A549 (cell line): Measurements from ENCODE around the gene HDLBP. TPM values are rescaled to one million over a fixed set of nuclear protein-coding genes. Genes with fewer than 3 reads are reported as not detected.

ENCODE experiments used
- ATAC-seq, 2 experiments: fragments of 200-7000 bp in 1 of 2; fragments of >200 bp in 1 of 2; cut with Nextera tagmentation in 1 of 2; cut with Tn5 transposase in 1 of 2; 3 replicates each; pipeline versions ENCODE4 v1.8.0 to v1.9.1; 2018 to 2020; ENCODE audit warnings: mild to moderate bottlenecking in 1 of 2, moderate library complexity in 1 of 2
- CTCF ChIA-PET: fragments of 300-600 bp; sonication (Branson Sonifier 250); formaldehyde crosslinking; extraction: SDS; loops from one replicate; lab custom pipeline; 2021; ENCODE audit warnings: antibody characterized with exemption, inconsistent platforms; lab: Yijun Ruan, JAX
- POLR2A ChIA-PET: fragments of 350-600 bp; formaldehyde crosslinking; extraction: SDS; loops from one replicate; lab custom pipeline; 2021; ENCODE audit warnings: antibody characterized with exemption, inconsistent platforms; lab: Yijun Ruan, JAX
- DNase-seq, 2 experiments: peaks; one replicate each; pipeline versions ENCODE4 v3.0.0 to v3.0.0-alpha.2; 2011 to 2016; ENCODE audit warnings: low read depth in 1 of 2, low spot score in 1 of 2
- FAIRE-seq: peaks from 2 replicates; lab custom pipeline; 2011; peaks lifted over from hg19 to GRCh38; lab: Jason Lieb, UNC
- H3K27ac ChIP-seq, 2 experiments: fragments of >200 bp; sonication (Bioruptor Twin); formaldehyde crosslinking; 3 replicates each; pipeline ENCODE4 v1.5.1; 2016 to 2017
- H3K4me1 ChIP-seq: fragments of >200 bp; sonication (Bioruptor Twin); formaldehyde crosslinking; 3 replicates; pipeline ENCODE4 v1.6.1; 2016
- H3K4me2 ChIP-seq: fragments of >200 bp; sonication (Bioruptor Twin); formaldehyde crosslinking; 3 replicates; pipeline ENCODE4 v1.6.1; 2016
- H3K4me3 ChIP-seq: fragments of >200 bp; sonication (Bioruptor Twin); formaldehyde crosslinking; 3 replicates; pipeline ENCODE4 v1.5.1; 2016
- H3K9me3 ChIP-seq: fragments of >200 bp; sonication (Bioruptor Twin); formaldehyde crosslinking; 3 replicates; pipeline ENCODE4 v1.6.1; 2016
- ATOH8 ChIP-seq: fragments of 250-450 bp; sonication (Bioruptor Pico); IDR thresholded peaks from 2 replicates; pipeline ENCODE4 v1.5.0; 2020; ENCODE audit warnings: low read depth, mild to moderate bottlenecking, moderate library complexity
- CBX2 ChIP-seq: fragments of 200-600 bp; sonication (generic); IDR thresholded peaks from 2 replicates; pipeline ENCODE4 v1.6.1; 2016; ENCODE audit warnings: low read depth, mild to moderate bottlenecking, borderline replicate concordance
- EHMT2 ChIP-seq: fragments of 200-600 bp; sonication (generic); IDR thresholded peaks from 2 replicates; pipeline ENCODE4 v1.6.1; 2016; ENCODE audit warnings: antibody characterized with exemption, low read depth, mild to moderate bottlenecking, moderate library complexity
- ELK1 ChIP-seq: fragments of 150-350 bp; IDR thresholded peaks from 2 replicates; pipeline ENCODE4 v1.6.1; 2014; ENCODE audit warnings: low read depth, mild to moderate bottlenecking, low read length
- FOXS1 ChIP-seq: fragments of 250-450 bp; sonication (Bioruptor Pico); IDR thresholded peaks from 2 replicates; pipeline ENCODE4 v1.5.0; 2020; ENCODE audit warnings: mild to moderate bottlenecking, moderate library complexity
- HDAC2 ChIP-seq: fragments of 200-600 bp; sonication (generic); IDR thresholded peaks from 2 replicates; pipeline ENCODE4 v1.6.1; 2016
- HOXB5 ChIP-seq: fragments of 250-450 bp; sonication (Bioruptor Pico); IDR thresholded peaks from 2 replicates; pipeline ENCODE4 v1.5.0; 2020; ENCODE audit warnings: mild to moderate bottlenecking, moderate library complexity
- MAFK ChIP-seq: fragments of 450-650 bp; IDR thresholded peaks from 2 replicates; pipeline ENCODE4 v1.6.1; 2014; ENCODE audit not compliant: partially characterized antibody
- MAX ChIP-seq: IDR thresholded peaks from 2 replicates; pipeline ENCODE4 v1.6.1; 2012
- MAZ ChIP-seq: fragments of 150-350 bp; IDR thresholded peaks from 2 replicates; pipeline ENCODE4 v1.6.1; 2014; ENCODE audit warnings: antibody characterized with exemption, low read depth, low read length, borderline replicate concordance
- NR3C1 ChIP-seq: fragments of >200 bp; sonication (Bioruptor Twin); formaldehyde crosslinking; IDR thresholded peaks from 3 replicates; pipeline ENCODE4 v1.6.1; 2017
- RARB ChIP-seq: fragments of 250-450 bp; sonication (Bioruptor Pico); IDR thresholded peaks from 2 replicates; pipeline ENCODE4 v1.8.0; 2021; ENCODE audit warnings: mild to moderate bottlenecking, moderate library complexity
- REST ChIP-seq: fragments of 200-600 bp; sonication (generic); IDR thresholded peaks from 2 replicates; pipeline ENCODE4 v1.6.1; 2016; ENCODE audit warnings: antibody characterized with exemption, mild to moderate bottlenecking, moderate library complexity
- RFX5 ChIP-seq: fragments of 450-650 bp; IDR thresholded peaks from 2 replicates; pipeline ENCODE4 v1.7.1; 2014; ENCODE audit warnings: antibody characterized with exemption, mild to moderate bottlenecking, moderate library complexity
- RNF2 ChIP-seq: fragments of 200-600 bp; sonication (generic); IDR thresholded peaks from 2 replicates; pipeline ENCODE4 v1.6.1; 2016; ENCODE audit warnings: low read depth, mild to moderate bottlenecking, antibody characterized with exemption, moderate library complexity, borderline replicate concordance
- ZSCAN20 ChIP-seq: fragments of 250-450 bp; sonication (Bioruptor Pico); IDR thresholded peaks from 2 replicates; pipeline ENCODE4 v1.8.0; 2022; ENCODE audit warnings: mild to moderate bottlenecking, moderate library complexity
- WGBS: methylation state at CpG from one replicate; pipeline ENCODE4 v1.1.6; 2017; ENCODE audit errors: missing lambda C conversion rate; 5-methylcytosine and 5-hydroxymethylcytosine counted together
- polyA plus RNA-seq, 4 experiments: library from polyadenylated mRNA; depleted of rRNA in 3 of 4; stranded (reverse); fragments of >200 nt; fragmentation: RNase III in 1 of 4; extraction: RNeasy Plus Mini Kit Qiagen cat#74134 plus additional on column Dnase treatment in 1 of 4; gene quantifications; 2 replicates in 3 of 4; 3 replicates in 1 of 4; pipeline ENCODE4 v1.2.3, GENCODE V29; 2011 to 2017

The HDLBP gene
- polyA plus RNA-seq, 2 of the 4 experiments (the other 2 are of a cell fraction), result 248 to 292 TPM

- ATAC-seq, result no peak
- no peaks in the 10 kb centered on the region for H3K4me1 ChIP-seq
- TF ChIP-seq ELK1 (no peak), FOXS1 (CRISPR knock-in tag) (no peak), CBX2 (no peak), RARB (no peak), MAX (no peak), RFX5 (no peak), MAFK (no peak), HOXB5 (CRISPR knock-in tag) (no peak), NR3C1 (no peak), EHMT2 (no peak), RNF2 (no peak), HDAC2 (no peak)
- TF ChIP-seq, all 56 proteins: peak for 0
- POLR2A ChIA-PET, result no interaction called here
- DNase-seq (no peak), FAIRE-seq (no peak)
- CTCF ChIA-PET, result interaction anchor here (1.1 kb wide), 1 partner anchor 379 kb away, joined by 5 read pairs; no protein-coding TSS in a partner anchor
- Histone ChIP-seq H3K4me3 (no peak overlapping the region), H3K4me2 (no peak overlapping the region), H3K9me3 (no peaks in the 10 kb centered on the region), H3K27ac (no peak overlapping the region)
- 90% methylated on average over 23 of the region's 29 CpGs for WGBS
Measured at GRCh38 chr2:241229563-241230401, 85.7 kb downstream of the HDLBP start.

- ChIA-PET POLR2A (no interaction called here), CTCF (interaction anchor here (1.1 kb wide), 1 partner anchor 378 kb away, joined by 5 read pairs; no protein-coding TSS in a partner anchor)
- DNase-seq (no peak), ATAC-seq (no peak), FAIRE-seq (no peak)
- H3K4me3 ChIP-seq, result no peak overlapping the region
- TF ChIP-seq MAZ (no peak), ATOH8 (CRISPR knock-in tag) (no peak), ZSCAN20 (CRISPR knock-in tag) (no peak), REST (no peak), HDAC2 (no peak)
- no peaks in the 10 kb centered on the region for H3K4me1 ChIP-seq
- 82% methylated on average over 20 of the region's 20 CpGs for whole genome bisulfite sequencing
- H3K4me2 ChIP-seq, result no peak overlapping the region
- H3K27ac ChIP-seq, result no peak overlapping the region
- H3K9me3 ChIP-seq, result no peaks in the 10 kb centered on the region
Measured at GRCh38 chr2:241228860-241229516, 86.5 kb downstream of the HDLBP start.
